Glomerular visceral epithelial cell (primary cell): ENCODE measurements around the gene EPB41L4A.
"Not testable (repeated sequence)": the region's sequence is repeated elsewhere in the genome, so short reads cannot be mapped to it uniquely, and the experiment has no call there.

Source experiments
- DNase-seq: peaks from one replicate; pipeline ENCODE4 v3.0.0-alpha.2; 2016; ENCODE audit errors: extremely low spot score

Gene EPB41L4A

DNA sequence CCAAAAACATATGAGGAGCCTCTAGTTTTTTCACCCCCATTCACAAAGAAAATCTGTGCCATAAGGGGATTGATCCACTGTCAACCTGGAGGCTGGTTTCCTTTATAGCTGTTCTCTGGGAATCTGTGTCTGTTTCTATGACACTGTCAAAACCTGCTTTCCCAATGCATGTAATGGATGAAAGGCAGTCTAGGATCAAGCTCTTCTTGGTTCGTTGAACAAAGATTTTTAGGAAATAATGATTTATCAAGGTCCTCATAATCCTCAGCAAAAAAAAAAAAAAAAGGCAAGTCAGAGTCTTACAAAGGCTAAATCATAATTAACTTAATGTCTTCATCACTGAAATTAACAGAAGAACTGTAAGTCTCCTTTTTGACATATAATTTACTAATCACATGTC is 16.0 kb downstream of the EPB41L4A start:
- DNase-seq: no peak

- no peak for DNase-seq
These were observed 17.2 kb downstream of the EPB41L4A start for GRCh38 chr5:112401924-112402323.

DNA sequence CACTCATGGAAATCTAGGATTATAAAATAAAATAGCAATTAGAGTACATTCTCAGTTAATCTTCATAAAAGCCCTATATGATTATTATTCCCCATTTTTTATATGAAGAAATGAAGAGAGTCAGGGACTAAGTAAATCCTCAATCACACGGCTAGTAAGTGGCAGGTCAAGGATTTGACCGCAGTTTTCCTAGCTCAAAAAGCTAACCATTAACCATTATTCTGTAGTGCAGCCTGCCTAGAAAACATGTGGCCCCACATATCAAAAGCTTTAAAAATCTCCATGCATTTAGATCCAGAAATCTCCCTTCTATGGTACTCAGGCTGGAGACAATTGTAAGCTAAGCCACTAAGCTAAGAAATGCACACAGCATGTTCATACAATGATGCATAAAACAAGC is 21.4 kb downstream of the EPB41L4A start:
- DNase-seq: no peak

- DNase-seq: no peak
These were observed 22.6 kb downstream of the EPB41L4A start for GRCh38 chr5:112396430-112396829.

- not testable (repeated sequence) for DNase-seq
These were observed 23.8 kb downstream of the EPB41L4A start for GRCh38 chr5:112395299-112395698.

- DNase-seq: no peak
These were observed 28.8 kb downstream of the EPB41L4A start for GRCh38 chr5:112390327-112390726.

GRCh38 chr5:112388739-112389138 is 30.3 kb downstream of the EPB41L4A start:
- DNase-seq: no peak

DNA sequence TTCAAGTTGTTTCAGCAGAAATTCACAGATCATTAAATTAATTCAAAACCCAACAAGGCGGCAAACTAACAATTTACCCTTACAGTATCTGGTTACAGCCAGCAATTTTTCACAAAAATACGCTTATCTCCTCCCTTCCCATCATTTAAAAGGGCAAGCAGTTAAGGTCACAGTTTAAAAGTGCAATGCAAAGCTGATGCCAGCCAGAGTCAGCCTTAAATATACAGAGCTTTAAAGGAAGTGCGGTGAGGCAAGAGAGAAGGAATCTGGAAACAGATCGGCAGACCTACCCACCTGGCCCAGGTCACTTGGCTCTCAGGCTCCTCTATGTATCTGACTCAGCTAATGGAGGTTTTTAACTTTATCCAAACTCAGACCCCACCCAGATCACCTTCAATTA is 31.0 kb downstream of the EPB41L4A start:
- no peak for DNase-seq

- DNase-seq: no peak
These were observed 32.3 kb downstream of the EPB41L4A start for GRCh38 chr5:112386766-112387165.

GRCh38 chr5:112385969-112386368 is 33.1 kb downstream of the EPB41L4A start:
- DNase-seq: no peak

DNA sequence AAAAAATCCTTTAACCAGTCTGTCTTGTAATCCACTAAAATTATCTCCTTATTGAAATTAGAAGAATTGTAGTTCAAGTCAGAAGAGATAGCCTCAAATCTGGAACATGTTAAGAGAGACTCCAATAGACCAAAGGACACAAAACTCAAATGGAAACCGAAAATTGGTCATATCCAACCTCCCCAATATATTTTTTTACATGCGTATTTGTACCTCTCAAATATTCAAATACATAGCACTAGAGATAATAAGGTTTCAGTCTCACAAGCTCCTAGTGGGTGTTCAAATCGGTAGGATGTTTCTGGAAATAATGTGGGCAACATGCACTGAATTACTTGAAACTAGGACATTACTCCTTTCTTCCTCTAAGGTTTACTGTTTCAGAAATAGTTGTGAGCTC is 33.5 kb downstream of the EPB41L4A start:
- no peak for DNase-seq

GRCh38 chr5:112384523-112384922 is 34.6 kb downstream of the EPB41L4A start:
- no peak for DNase-seq

GRCh38 chr5:112382886-112383285 is 36.2 kb downstream of the EPB41L4A start:
- no peak for DNase-seq

GRCh38 chr5:112381521-112381920 is 37.6 kb downstream of the EPB41L4A start:
- no peak for DNase-seq

GRCh38 chr5:112379542-112380325 is 39.3 kb downstream of the EPB41L4A start:
- no peak for DNase-seq

DNA sequence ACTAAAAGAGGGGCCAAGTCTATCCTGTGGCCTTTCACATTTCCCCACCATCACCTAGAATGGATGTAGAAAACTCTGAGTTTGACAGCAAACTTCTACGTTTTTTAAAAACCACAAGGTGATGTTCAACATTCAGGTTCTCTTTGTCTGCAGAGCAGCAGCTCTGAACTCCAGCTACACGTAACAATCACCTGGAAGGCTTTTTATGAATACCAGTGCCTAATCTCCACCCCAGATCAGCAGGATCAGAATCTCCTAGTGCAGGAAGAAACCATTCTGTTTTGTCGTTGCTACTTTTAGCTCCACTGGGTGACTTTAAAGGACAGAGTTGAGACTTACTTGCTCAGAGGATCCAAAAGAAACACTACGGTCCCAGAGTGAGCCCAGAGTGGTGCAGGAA is 44.3 kb downstream of the EPB41L4A start:
- DNase-seq: no peak

DNA sequence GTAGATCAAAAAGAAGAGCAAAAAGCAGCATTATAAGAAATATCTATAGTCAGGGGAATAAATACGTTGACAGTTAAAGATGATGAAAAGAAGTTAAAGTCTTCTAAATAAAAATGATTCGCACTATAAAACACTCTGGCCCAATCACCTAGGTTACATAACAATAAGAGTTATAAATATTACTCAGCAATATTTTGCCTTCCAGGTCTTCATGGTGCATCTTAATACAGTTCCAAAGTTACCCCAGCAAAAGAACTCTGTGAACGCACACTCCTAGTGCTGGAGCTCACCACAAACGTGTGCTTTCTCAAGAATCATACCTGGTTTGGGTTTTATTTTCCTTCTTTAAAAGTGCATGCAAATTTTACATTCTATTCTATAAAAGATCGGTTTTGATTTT is 44.7 kb downstream of the EPB41L4A start:
- DNase-seq: no peak

- DNase-seq: no peak
These were observed 45.2 kb downstream of the EPB41L4A start for GRCh38 chr5:112373885-112374284.

- DNase-seq: peak; percentile 26
These were observed 46.5 kb downstream of the EPB41L4A start for GRCh38 chr5:112372543-112372942.

- no peak for DNase-seq
These were observed 48.0 kb downstream of the EPB41L4A start for GRCh38 chr5:112371067-112371466.

- no peak for DNase-seq
These were observed 51.7 kb downstream of the EPB41L4A start for GRCh38 chr5:112367400-112367799.

DNA sequence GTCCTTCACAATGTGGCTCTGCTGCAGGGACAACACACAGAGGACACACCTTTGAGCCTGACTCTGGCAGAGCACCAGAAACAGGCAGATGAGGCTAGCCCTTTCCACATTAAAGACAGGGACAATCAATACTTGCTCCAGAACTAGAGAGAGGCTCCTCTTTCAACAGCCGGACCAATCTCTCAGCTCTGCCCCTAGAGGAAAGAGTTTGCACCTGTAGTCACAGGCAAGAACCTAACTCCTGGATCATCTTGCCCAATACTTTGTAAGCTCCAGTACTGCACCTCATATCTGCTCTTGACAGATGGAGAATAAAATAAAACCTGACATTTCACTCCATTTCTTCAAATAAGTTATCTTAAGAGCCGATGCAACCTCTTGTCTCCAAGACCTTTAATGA is 52.1 kb downstream of the EPB41L4A start:
- DNase-seq: no peak

DNA sequence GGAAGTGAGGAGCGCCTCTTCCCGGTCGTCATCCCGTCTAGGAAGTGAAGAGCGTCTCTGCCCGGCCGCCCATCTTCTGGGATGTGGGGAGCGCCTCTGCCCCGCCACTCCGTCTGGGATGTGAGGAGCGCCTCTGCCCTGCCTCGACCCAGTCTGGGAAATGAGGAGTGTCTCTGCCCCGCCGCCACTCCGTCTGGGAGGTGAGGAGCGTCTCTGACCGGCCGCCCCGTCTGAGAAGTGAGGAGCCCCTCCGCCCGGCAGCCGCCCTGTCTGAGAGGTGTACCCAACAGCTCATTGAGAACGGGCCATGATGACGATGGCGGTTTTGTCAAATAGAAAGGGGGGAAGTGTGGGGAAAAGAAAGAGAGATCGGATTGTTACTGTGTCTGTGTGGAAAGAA is 58.3 kb downstream of the EPB41L4A start:
- not testable (repeated sequence) for DNase-seq
